A172 (cell line): Measurements from ENCODE around the gene GRB10. TPM values are rescaled to one million over a fixed set of nuclear protein-coding genes. Genes with fewer than 3 reads are reported as not detected.
"Not testable (repeated sequence)": the region's sequence is repeated elsewhere in the genome, so short reads cannot be mapped to it uniquely, and the experiment has no call there.

ENCODE experiments used
- DNase-seq: peaks from one replicate; pipeline ENCODE4 v3.0.0-alpha.2; 2015; ENCODE audit warnings: low spot score
- total RNA-seq: library from RNA; depleted of rRNA; stranded (reverse); fragments of >200 nt; shearing (Covaris generic); gene quantifications from 2 replicates; pipeline ENCODE4 v1.2.3, GENCODE V29; 2014

Gene GRB10
- total RNA-seq, 1 experiment from 2014 or later: 23.1 TPM

- no peak for DNase-seq
These were observed 3.3 kb downstream of the GRB10 start for GRCh38 chr7:50779427-50779826.

GRCh38 chr7:50778189-50778588, 4.5 kb downstream of the GRB10 start:
- DNase-seq: no peak

GRCh38 chr7:50775836-50776235, 6.9 kb downstream of the GRB10 start:
- DNase-seq: no peak

GRCh38 chr7:50775231-50775630, 7.5 kb downstream of the GRB10 start:
- no peak for DNase-seq

GRCh38 chr7:50774319-50774718, 8.4 kb downstream of the GRB10 start:
- no peak for DNase-seq

GRCh38 chr7:50773071-50773470, 9.6 kb downstream of the GRB10 start:
- DNase-seq: not testable (repeated sequence)

- no peak for DNase-seq
These were observed 11.3 kb downstream of the GRB10 start for GRCh38 chr7:50771120-50772002.

- DNase-seq: no peak
These were observed 13.9 kb downstream of the GRB10 start for GRCh38 chr7:50768485-50769474.

GRCh38 chr7:50766849-50767207, 15.9 kb downstream of the GRB10 start:
- no peak for DNase-seq

- no peak for DNase-seq
These were observed 16.4 kb downstream of the GRB10 start for GRCh38 chr7:50766106-50766848.

GRCh38 chr7:50762337-50762736, 20.4 kb downstream of the GRB10 start:
- DNase-seq: no peak

GRCh38 chr7:50761713-50762112, 21.0 kb downstream of the GRB10 start:
- no peak for DNase-seq

- no peak for DNase-seq
These were observed 24.8 kb downstream of the GRB10 start for GRCh38 chr7:50757703-50758390.

GRCh38 chr7:50756180-50756579, 26.5 kb downstream of the GRB10 start:
- DNase-seq: no peak

- no peak for DNase-seq
These were observed 28.0 kb downstream of the GRB10 start for GRCh38 chr7:50754684-50755083.

GRCh38 chr7:50754241-50754640, 28.5 kb downstream of the GRB10 start:
- no peak for DNase-seq

GRCh38 chr7:50752422-50752821, 30.3 kb downstream of the GRB10 start:
- DNase-seq: no peak

- no peak for DNase-seq
These were observed 31.6 kb downstream of the GRB10 start for GRCh38 chr7:50751146-50751545.

- DNase-seq: no peak
These were observed 32.8 kb downstream of the GRB10 start for GRCh38 chr7:50749896-50750295.

GRCh38 chr7:50748472-50748871, 34.2 kb downstream of the GRB10 start:
- DNase-seq: no peak

- no peak for DNase-seq
These were observed 36.9 kb downstream of the GRB10 start for GRCh38 chr7:50745835-50746234.
